Measurements from ENCODE around the gene VAV1. TPM values are rescaled to one million over a fixed set of nuclear protein-coding genes. Genes with fewer than 3 reads are reported as not detected.

Gene VAV1
- total RNA-seq, 3 donors from 2014 or later, result 6.6 to 10.2 (median 8.5) TPM

DNA sequence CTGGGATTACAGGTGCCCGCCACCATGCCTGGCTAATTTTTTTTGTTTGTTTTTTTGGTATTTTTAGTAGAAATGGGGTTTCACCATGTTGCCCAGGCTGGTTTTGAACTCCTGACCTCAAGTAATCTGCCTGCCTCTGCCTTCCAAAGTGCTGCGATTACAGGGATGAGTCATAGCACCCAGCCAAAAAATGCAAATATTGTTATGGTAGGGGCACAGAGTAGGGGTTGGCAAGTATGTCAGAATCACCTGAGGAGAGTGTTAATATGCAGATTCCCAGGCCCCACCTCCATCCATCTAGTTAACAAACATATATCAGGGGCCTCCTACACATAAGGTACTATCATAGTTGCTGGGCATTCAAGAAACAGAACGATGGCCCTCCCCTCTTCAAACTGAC is 44.7 kb downstream of the VAV1 start:
- Histone ChIP-seq H3K4me3 (no peak overlapping the region), H3K36me3 (no peaks in the 10 kb centered on the region), H3K27ac (no peak overlapping the region), H3K27me3 (no peaks in the 10 kb centered on the region), H3K4me1 (no peaks in the 10 kb centered on the region), H3K9me3 (peaks cover 4 to 16% of the 10 kb centered on the region in 2 donors)
- TF ChIP-seq POLR2AphosphoS5 (IDR thresholded peaks at IDR 0.05) (no peak), POLR2A (IDR thresholded peaks at IDR 0.05) (no peak)
- TF ChIP-seq, protein P1, sequence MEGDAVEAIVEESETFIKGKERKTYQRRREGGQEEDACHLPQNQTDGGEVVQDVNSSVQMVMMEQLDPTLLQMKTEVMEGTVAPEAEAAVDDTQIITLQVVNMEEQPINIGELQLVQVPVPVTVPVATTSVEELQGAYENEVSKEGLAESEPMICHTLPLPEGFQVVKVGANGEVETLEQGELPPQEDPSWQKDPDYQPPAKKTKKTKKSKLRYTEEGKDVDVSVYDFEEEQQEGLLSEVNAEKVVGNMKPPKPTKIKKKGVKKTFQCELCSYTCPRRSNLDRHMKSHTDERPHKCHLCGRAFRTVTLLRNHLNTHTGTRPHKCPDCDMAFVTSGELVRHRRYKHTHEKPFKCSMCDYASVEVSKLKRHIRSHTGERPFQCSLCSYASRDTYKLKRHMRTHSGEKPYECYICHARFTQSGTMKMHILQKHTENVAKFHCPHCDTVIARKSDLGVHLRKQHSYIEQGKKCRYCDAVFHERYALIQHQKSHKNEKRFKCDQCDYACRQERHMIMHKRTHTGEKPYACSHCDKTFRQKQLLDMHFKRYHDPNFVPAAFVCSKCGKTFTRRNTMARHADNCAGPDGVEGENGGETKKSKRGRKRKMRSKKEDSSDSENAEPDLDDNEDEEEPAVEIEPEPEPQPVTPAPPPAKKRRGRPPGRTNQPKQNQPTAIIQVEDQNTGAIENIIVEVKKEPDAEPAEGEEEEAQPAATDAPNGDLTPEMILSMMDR (IDR thresholded peaks at IDR 0.05), result no peak
- intact Hi-C loops (cut with DNase I; ENCODE audit: low total_unique reads), result no loop called here
- no peak for DNase-seq (ENCODE audit: low spot score in 2 of 2)

GRCh38 chr19:6818246-6818645 is 45.7 kb downstream of the VAV1 start:
- TF ChIP-seq POLR2A (IDR thresholded peaks at IDR 0.05), result no peak
- TF ChIP-seq, protein P1 (IDR thresholded peaks at IDR 0.05), result no peak
- TF ChIP-seq POLR2AphosphoS5 (IDR thresholded peaks at IDR 0.05), result no peak
- peaks cover 4 to 16% of the 10 kb centered on the region in 2 donors for H3K9me3 ChIP-seq
- H3K27ac ChIP-seq, result no peak overlapping the region
- H3K4me1 ChIP-seq, result no peaks in the 10 kb centered on the region
- H3K36me3 ChIP-seq, result no peaks in the 10 kb centered on the region
- H3K27me3 ChIP-seq, result no peaks in the 10 kb centered on the region
- DNase-seq (ENCODE audit: low spot score in 2 of 2), result no peak
- intact Hi-C loops (cut with DNase I; ENCODE audit: low total_unique reads), result no loop called here
- H3K4me3 ChIP-seq, result no peak overlapping the region

- Histone ChIP-seq H3K9me3 (peaks cover 4 to 16% of the 10 kb centered on the region in 2 donors), H3K27me3 (no peaks in the 10 kb centered on the region), H3K36me3 (no peaks in the 10 kb centered on the region), H3K4me3 (no peak overlapping the region), H3K4me1 (no peaks in the 10 kb centered on the region), H3K27ac (no peak overlapping the region)
- intact Hi-C loops (cut with DNase I; ENCODE audit: low total_unique reads), result no loop called here
- DNase-seq (ENCODE audit: low spot score in 2 of 2), result no peak
- TF ChIP-seq, protein P1 (IDR thresholded peaks at IDR 0.05), result no peak
- no peak for TF ChIP-seq POLR2A (IDR thresholded peaks at IDR 0.05)
- no peak for TF ChIP-seq POLR2AphosphoS5 (IDR thresholded peaks at IDR 0.05)
Measured at GRCh38 chr19:6819323-6819722, 46.8 kb downstream of the VAV1 start.

DNA sequence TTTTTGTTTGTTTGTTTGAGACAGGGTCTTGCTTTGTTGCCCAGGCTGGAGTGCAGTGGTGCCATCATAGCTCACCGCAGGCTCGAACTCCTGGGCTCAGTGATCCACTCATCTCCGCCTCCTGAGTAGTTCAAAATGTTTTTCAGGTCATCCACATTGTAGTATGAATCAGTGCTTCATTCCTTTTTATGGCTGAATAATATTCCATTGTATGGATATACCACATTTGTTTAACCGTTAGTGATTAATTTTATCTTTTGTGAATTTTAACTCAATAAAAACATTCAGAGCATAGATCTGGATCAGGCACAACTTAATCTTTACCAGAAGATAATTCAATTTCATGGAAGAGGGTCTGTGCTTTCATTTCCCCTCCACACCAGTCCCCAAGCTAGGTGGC is 47.7 kb downstream of the VAV1 start:
- no peaks in the 10 kb centered on the region for H3K4me1 ChIP-seq
- H3K9me3 ChIP-seq, result peaks cover 4 to 16% of the 10 kb centered on the region in 2 donors
- intact Hi-C loops (cut with DNase I; ENCODE audit: low total_unique reads), result loop anchor here (2.0 kb wide), 1 partner anchor 387 kb away; the partner anchor contains the start of gene SLC25A41
- DNase-seq (ENCODE audit: low spot score in 2 of 2), result no peak
- no peaks in the 10 kb centered on the region for H3K27me3 ChIP-seq
- no peak for TF ChIP-seq POLR2A (IDR thresholded peaks at IDR 0.05)
- no peak for TF ChIP-seq POLR2AphosphoS5 (IDR thresholded peaks at IDR 0.05)
- TF ChIP-seq, protein P1 (IDR thresholded peaks at IDR 0.05), result no peak
- no peak overlapping the region for H3K27ac ChIP-seq
- H3K36me3 ChIP-seq, result no peaks in the 10 kb centered on the region
- no peak overlapping the region for H3K4me3 ChIP-seq

DNA sequence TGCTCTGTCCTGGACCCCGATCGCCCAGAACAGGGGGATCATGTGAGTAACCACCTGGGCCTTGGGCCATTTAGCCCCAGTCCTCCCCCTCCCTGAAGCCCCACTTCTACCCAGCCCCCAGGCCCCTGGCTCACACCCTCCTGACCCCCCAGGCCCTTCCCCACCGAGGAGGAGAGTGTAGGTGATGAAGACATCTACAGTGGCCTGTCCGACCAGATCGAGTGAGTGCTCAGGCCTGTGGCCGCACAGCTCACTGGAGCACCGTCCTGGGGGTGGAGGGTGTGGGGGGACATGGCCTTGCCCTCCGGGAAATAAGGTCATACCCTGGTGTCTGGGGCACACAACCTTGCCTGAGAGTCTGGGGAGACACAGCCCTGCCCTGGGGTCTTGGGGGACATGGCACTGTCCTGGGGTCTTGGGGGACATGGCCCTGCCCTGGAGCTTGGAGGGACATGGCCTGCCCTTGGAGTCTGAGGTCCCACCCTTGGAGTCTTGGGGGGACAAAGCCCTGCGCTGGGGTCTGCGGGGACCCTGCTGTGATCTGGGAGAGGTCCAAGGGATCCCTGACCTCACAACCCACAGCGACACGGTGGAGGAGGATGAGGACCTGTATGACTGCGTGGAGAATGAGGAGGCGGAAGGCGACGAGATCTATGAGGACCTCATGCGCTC is 49.3 kb downstream of the VAV1 start:
- no peak overlapping the region for H3K27ac ChIP-seq
- intact Hi-C loops (cut with DNase I; ENCODE audit: low total_unique reads), result loop anchor here (2.0 kb wide), 1 partner anchor 389 kb away; the partner anchor contains the start of gene SLC25A41
- H3K27me3 ChIP-seq, result no peaks in the 10 kb centered on the region
- H3K9me3 ChIP-seq, result peaks cover 4 to 16% of the 10 kb centered on the region in 2 donors
- no peak for TF ChIP-seq POLR2A (IDR thresholded peaks at IDR 0.05)
- TF ChIP-seq POLR2AphosphoS5 (IDR thresholded peaks at IDR 0.05), result no peak
- TF ChIP-seq, protein P1 (IDR thresholded peaks at IDR 0.05), result no peak
- peak in 1 of 2 donors; percentile 39 for DNase-seq (ENCODE audit: low spot score in 2 of 2)
- H3K4me1 ChIP-seq, result no peaks in the 10 kb centered on the region
- no peaks in the 10 kb centered on the region for H3K36me3 ChIP-seq
- H3K4me3 ChIP-seq, result no peak overlapping the region
